GM19238 (cell line): ENCODE data around the gene KRT4.

Source experiments
- DNase-seq: peaks from one replicate; pipeline ENCODE4 v3.0.0; 2011; ENCODE audit warnings: low spot score; ENCODE audit not compliant: insufficient read length

The KRT4 gene

GRCh38 chr12:52836491-52837412, 22.8 kb upstream of the KRT4 start:
- DNase-seq, result no peak

- no peak for DNase-seq
Measured at GRCh38 chr12:52836042-52836466, 22.1 kb upstream of the KRT4 start.

GRCh38 chr12:52835271-52836041, 21.5 kb upstream of the KRT4 start:
- no peak for DNase-seq

- no peak for DNase-seq
Measured at GRCh38 chr12:52834727-52835001, 20.7 kb upstream of the KRT4 start.

GRCh38 chr12:52833922-52834726, 20.2 kb upstream of the KRT4 start, which contains the start of gene KRT79:
KRT79 (minus strand) TSS chr12:52834311; CDS start chr12:52834260, 51 bp downstream.
- no peak for DNase-seq

- no peak for DNase-seq
Measured at GRCh38 chr12:52832985-52833905, 19.3 kb upstream of the KRT4 start.

GRCh38 chr12:52832451-52832850, 18.5 kb upstream of the KRT4 start:
- DNase-seq, result no peak

GRCh38 chr12:52831251-52831650, 17.3 kb upstream of the KRT4 start:
- no peak for DNase-seq

GRCh38 chr12:52829986-52830770, 16.3 kb upstream of the KRT4 start:
- no peak for DNase-seq

- no peak for DNase-seq
Measured at GRCh38 chr12:52828591-52829021, 14.7 kb upstream of the KRT4 start.

- no peak for DNase-seq
Measured at GRCh38 chr12:52828156-52828555, 14.2 kb upstream of the KRT4 start.

- DNase-seq, result no peak
Measured at GRCh38 chr12:52827499-52828090, 13.7 kb upstream of the KRT4 start.

GRCh38 chr12:52826611-52827498, 12.9 kb upstream of the KRT4 start:
- DNase-seq, result no peak

- no peak for DNase-seq
Measured at GRCh38 chr12:52825961-52826360, 12.0 kb upstream of the KRT4 start.

GRCh38 chr12:52824741-52825410, 11.0 kb upstream of the KRT4 start:
- DNase-seq, result no peak

- no peak for DNase-seq
Measured at GRCh38 chr12:52823761-52824450, 10.0 kb upstream of the KRT4 start.
